ENCODE measurements around the gene APOBEC3C.
"Not testable (repeated sequence)": the region's sequence is repeated elsewhere in the genome, so short reads cannot be mapped to it uniquely, and the experiment has no call there.

Gene APOBEC3C

DNA sequence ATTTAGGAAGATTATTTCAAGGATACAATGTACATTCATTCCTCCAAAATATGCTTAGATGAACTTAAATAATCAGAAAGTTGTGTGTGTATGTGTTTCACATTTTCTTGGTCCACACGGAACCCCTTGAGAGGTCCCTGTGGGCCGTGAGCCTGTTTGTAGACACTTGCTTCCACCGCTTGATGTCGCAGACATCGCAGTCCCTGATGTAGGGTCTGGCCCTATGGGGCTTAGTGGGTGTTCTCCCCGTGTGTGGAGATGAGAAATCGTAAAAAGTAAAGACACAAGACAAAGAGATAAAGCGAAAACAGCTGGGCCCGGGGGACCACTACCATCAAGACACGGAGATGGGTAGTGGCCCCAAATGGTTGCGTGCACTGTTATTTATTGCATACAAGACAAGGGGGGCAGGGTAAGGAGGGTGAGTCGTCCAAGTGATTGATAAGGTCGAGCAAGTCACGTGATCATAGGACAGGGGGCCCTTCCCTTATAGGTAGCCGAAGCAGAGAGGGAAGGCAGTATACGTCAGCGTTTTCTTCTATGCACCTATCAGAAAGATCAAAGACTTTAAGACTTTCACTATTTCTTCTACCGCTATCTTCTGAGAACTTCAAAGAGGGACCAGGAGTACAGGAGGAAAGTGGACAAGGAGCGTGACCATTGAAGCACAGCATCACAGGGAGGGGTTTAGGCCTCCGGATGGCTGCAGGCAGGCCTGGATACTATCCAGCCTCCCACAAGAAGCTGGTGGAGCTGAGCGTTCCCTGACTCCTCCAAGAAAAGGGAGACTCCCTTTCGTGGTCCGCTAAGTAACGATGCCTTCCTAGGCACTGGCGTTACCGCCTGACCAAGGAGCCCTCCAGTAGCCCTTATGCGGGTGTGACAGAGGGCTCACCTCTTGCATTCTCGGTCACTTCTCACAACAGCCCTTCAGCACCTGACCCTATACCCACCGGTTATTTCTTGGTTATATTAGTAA, 1.2 kb upstream of the APOBEC3C start:
- DNase-seq (ENCODE audit: low read depth, low spot score) = no peak
- ChIA-PET POLR2A (no interaction called here), CTCF (interaction anchor here (1.3 to 3.7 kb wide), 2 partner anchors 10 to 142 kb away, joined by 6 to 25 read pairs; partner anchors contain the start of gene CBX6)
- TF ChIP-seq CTCF (IDR thresholded peaks at IDR 0.05; ENCODE audit: insufficient read depth, low read length, missing control alignments) = no peak
- H3K4me3 ChIP-seq (ENCODE audit: low read depth, low read length) = no peak overlapping the region

GRCh38 chr22:39013561-39013941, 506 bp upstream of the APOBEC3C start:
- CTCF ChIA-PET = interaction anchor here (1.3 to 3.7 kb wide), 2 partner anchors 11 to 143 kb away, joined by 6 to 25 read pairs; partner anchors contain the start of gene CBX6
- peak overlapping the region; percentile 71; the same call in 1 of the 2 replicates for H3K4me3 ChIP-seq (ENCODE audit: low read depth, low read length)
- DNase-seq (ENCODE audit: low read depth, low spot score); POLR2A ChIA-PET: not testable (repeated sequence)

GRCh38 chr22:39014723-39015121, 665 bp downstream of the APOBEC3C start:
- ChIA-PET POLR2A (interaction anchor here (0.5 to 0.8 kb wide), 2 partner anchors 20 to 136 kb away, joined by 3 to 4 read pairs; no protein-coding TSS in a partner anchor), CTCF (interaction anchor here (1.2 to 3.7 kb wide), 3 partner anchors 12 to 247 kb away, joined by 3 to 25 read pairs (median 6); partner anchors contain the start of gene CBX6)
- peak overlapping the region; percentile 71 for H3K4me3 ChIP-seq (ENCODE audit: low read depth, low read length)
- DNase-seq (ENCODE audit: low read depth, low spot score) = not testable (repeated sequence)

DNA sequence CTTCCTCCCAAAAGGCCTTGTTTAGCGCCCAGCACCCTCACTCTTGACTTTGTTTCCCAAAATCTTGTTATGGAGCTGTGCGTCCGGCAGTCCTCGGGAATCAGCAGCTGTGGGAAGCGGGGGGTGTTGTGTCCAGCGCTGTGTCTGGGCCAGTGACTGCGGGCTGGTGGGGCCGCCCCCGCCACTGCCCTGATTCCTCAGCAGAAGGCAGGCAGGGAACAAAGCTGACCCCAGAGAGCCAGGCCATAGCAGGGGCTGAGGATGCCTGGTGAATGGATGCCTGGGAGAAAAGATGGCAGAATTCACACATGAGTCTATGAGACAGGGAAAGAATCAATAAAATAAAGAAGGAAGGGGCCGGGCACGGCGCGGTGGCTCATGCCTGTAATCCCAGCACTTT, 2.5 kb downstream of the APOBEC3C start:
- no peak overlapping the region for H3K4me3 ChIP-seq (ENCODE audit: low read depth, low read length)
- ChIA-PET POLR2A (no interaction called here), CTCF (interaction anchor here (0.7 to 3.7 kb wide), 3 partner anchors 8 to 146 kb away, joined by 3 to 25 read pairs (median 8); partner anchors contain the start of gene CBX6)
- TF ChIP-seq CTCF (IDR thresholded peaks at IDR 0.05; ENCODE audit: insufficient read depth, low read length, missing control alignments) = no peak
- DNase-seq (ENCODE audit: low read depth, low spot score) = no peak

DNA sequence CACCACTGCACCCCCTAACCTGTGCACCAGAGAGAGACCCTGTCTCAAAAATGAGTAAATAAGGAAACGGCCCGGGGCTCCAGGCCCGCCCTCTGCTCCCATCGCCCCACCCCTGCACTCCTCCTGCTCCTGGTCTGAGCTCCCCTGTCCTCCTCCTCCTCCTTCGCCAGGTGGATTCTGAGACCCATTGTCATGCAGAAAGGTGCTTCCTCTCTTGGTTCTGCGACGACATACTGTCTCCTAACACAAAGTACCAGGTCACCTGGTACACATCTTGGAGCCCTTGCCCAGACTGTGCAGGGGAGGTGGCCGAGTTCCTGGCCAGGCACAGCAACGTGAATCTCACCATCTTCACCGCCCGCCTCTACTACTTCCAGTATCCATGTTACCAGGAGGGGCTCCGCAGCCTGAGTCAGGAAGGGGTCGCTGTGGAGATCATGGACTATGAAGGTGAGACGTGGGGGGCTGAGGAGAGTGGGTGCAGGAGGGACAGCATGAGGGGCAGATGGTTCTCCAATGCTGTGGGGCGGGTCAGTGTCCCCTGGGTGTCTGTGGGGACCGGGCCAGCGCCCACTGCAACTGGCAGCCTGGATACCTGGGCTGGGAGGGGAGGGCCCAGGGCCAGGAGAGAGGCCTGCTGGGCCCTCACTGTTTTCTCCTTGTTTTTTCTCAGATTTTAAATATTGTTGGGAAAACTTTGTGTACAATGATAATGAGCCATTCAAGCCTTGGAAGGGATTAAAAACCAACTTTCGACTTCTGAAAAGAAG, 3.7 kb downstream of the APOBEC3C start:
- ChIA-PET POLR2A (interaction anchor here (0.7 kb wide), 1 partner anchor 293 kb away, joined by 3 read pairs; no protein-coding TSS in a partner anchor), CTCF (interaction anchor here (0.7 to 2.6 kb wide), 2 partner anchors 10 to 15 kb away, joined by 3 to 8 read pairs; no protein-coding TSS in a partner anchor)
- no peak for DNase-seq (ENCODE audit: low read depth, low spot score)
- H3K4me3 ChIP-seq (ENCODE audit: low read depth, low read length) = no peak overlapping the region
- TF ChIP-seq CTCF (IDR thresholded peaks at IDR 0.05; ENCODE audit: insufficient read depth, low read length, missing control alignments) = no peak

- DNase-seq (ENCODE audit: low read depth, low spot score); H3K4me3 ChIP-seq (ENCODE audit: low read depth, low read length); POLR2A ChIA-PET: not testable (repeated sequence)
- CTCF ChIA-PET = interaction anchor here (2.7 kb wide), 1 partner anchor 151 kb away, joined by 12 read pairs; no protein-coding TSS in a partner anchor
Measured at GRCh38 chr22:39020021-39020651, 6.1 kb downstream of the APOBEC3C start.

- peak overlapping the region; percentile 29 for H3K4me3 ChIP-seq (ENCODE audit: low read depth, low read length)
- DNase-seq (ENCODE audit: low read depth, low spot score) = no peak
- CTCF ChIA-PET = interaction anchor here (0.6 to 1.4 kb wide), 4 partner anchors 13 to 253 kb away, joined by 3 to 4 read pairs (median 4); no protein-coding TSS in a partner anchor
Measured at GRCh38 chr22:39021552-39022250, 7.6 kb downstream of the APOBEC3C start.

More at GRCh38 chr22:39021552-39022250, 7.6 kb downstream of the APOBEC3C start:
- TF ChIP-seq CTCF (IDR thresholded peaks at IDR 0.05; ENCODE audit: insufficient read depth, low read length, missing control alignments) = no peak
- POLR2A ChIA-PET = no interaction called here
